D721Med (cell line): ENCODE data around the gene EDC4.

Experiments
- DNase-seq: peaks from one replicate; pipeline ENCODE4 v3.0.0; 2011; ENCODE audit warnings: low spot score; ENCODE audit not compliant: insufficient read length
- FAIRE-seq: peaks from 2 replicates; lab custom pipeline; 2011; peaks lifted over from hg19 to GRCh38; lab: Jason Lieb, UNC
- TF ChIP-seq, protein P1 (sequence below): IDR thresholded peaks from 2 replicates; pipeline ENCODE4 v1.5.1; 2012; ENCODE audit warnings: mild to moderate bottlenecking, control low read depth; ENCODE audit not compliant: insufficient read depth; ENCODE audit errors: missing control alignments

The EDC4 gene

DNA sequence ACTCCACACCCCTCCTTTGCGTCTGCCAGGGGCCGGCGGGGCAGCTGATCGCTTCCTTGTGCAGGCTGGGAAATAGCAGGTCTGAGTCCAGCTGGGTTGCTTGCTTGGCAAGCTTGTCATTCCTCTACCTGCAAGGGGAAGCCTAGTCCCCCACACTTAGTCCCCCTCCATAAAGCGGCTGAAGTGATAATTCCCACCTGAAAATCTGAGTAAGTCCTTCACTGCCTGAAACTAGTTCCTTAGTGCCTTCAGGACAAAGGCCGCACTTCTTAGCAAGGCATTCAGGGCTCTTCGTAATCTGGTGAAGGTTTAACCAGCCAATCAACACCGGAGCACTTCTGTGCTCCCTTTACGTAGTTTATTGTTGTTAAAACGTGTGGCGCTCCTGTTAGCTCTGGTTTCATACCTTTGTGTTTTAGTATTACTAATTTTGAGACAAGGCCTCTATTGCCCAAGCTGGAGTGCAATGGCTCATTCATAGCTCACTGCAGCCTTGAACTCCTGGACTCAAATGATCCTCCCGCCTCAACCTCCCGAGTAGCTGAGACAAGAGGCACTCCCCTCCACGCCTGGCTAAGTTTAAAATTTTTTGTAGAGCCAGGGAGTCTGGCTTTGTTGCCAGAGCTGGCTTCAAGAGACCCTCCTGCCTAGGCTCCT is 21.0 kb downstream of the EDC4 start:
- TF ChIP-seq, protein P1, sequence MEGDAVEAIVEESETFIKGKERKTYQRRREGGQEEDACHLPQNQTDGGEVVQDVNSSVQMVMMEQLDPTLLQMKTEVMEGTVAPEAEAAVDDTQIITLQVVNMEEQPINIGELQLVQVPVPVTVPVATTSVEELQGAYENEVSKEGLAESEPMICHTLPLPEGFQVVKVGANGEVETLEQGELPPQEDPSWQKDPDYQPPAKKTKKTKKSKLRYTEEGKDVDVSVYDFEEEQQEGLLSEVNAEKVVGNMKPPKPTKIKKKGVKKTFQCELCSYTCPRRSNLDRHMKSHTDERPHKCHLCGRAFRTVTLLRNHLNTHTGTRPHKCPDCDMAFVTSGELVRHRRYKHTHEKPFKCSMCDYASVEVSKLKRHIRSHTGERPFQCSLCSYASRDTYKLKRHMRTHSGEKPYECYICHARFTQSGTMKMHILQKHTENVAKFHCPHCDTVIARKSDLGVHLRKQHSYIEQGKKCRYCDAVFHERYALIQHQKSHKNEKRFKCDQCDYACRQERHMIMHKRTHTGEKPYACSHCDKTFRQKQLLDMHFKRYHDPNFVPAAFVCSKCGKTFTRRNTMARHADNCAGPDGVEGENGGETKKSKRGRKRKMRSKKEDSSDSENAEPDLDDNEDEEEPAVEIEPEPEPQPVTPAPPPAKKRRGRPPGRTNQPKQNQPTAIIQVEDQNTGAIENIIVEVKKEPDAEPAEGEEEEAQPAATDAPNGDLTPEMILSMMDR: no peak
- FAIRE-seq (no peak), DNase-seq (no peak)

DNA sequence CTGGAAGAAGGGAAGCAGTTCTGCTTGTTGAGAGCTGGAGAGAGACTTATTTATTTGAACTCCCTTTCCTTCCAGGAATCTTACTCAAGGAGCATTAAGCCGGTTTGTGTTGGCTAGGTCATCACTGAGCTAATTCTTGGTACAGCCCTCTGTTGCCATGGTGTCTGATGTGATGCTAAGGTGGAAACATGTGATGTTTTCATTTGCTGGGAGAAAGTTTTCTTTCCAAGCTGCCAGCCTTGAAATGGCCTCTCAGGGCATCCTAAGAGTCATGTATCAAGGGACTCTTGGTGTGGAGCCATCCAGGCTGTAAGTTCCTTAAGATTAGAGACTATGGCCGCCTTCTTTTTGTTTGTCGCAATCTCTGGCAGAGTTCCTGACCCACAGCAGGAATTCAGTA is 24.4 kb downstream of the EDC4 start:
- TF ChIP-seq, protein P1: no peak
- DNase-seq (no peak), FAIRE-seq (no peak)

DNA sequence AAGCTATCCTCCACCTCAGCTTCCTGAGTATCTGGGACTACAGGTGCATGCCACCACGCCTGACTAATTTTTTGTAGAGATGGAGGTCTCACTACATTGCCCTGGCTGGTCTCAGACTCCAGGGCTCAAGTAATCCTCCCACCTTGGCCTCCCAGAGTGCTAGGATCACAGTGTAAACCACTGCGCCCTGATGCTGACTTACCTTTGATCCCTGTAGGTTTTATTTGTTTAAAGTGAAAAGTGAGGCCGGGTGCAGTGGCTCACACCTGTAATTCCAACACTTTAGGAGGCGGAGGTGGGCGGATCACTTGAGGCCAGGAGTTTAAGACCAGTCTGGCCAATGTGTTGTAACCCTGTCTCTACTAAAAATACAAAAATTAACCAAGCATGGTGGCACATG is 28.9 kb downstream of the EDC4 start:
- DNase-seq (no peak), FAIRE-seq (no peak)
- TF ChIP-seq, protein P1: no peak

DNA sequence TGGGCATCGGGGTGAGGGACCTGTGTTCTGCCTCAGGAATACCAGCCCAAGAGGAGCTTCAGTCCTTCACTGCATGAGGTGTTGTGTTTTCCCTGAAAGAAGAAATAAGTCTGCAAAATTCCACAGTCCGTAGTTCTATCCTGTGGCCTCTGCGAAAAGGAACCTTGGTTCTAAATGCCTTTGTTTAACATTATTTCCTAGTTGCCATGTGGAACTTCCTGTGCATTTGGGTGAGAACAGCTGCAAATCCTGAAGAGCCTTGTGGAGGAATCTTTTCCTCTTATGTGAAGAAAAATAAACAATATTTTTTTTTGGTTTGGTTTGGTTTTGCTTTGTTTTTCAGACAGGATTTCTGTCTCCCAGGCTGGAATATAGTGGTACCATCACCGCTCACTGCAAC is 30.0 kb downstream of the EDC4 start:
- TF ChIP-seq, protein P1: no peak
- FAIRE-seq (no peak), DNase-seq (no peak)

DNA sequence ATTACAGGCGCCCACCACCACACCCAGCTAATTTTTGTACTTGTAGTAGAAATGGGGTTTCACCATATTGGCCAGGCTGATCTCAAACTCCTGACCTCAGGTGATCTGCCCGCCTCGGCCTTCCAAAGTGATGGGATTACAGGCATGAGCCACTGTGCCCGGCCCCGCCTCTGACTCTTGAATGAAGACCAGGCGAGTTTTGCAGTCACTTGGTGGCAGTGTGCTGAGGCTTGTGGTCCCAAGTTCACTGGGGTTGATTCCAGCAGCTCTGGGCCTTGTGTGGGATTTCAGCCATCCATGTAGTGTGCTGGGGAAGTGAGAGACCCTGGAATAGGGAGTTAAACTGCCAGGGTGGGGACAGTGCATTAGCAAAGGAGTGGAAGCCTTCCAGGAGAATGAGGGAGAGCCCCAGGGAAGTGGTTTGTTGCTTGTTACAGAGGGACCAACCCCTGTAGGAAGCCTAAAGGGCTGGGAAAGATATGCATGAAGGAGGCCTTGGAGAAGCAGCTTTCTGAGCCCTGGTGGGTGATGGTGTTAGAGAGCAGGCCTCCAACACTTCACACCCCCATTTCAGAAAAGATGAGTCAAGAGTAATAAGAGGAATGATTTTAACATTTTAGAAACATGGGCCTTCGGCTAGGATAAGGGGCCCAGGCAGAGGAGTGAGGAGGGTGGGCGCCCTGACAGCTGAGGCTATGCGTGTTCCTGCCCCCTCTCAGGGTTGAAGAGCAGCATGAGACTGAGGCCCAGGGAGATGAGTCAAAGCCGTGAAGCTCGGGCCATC is 34.7 kb downstream of the EDC4 start:
- TF ChIP-seq, protein P1: no peak
- no peak for FAIRE-seq
- DNase-seq: no peak

DNA sequence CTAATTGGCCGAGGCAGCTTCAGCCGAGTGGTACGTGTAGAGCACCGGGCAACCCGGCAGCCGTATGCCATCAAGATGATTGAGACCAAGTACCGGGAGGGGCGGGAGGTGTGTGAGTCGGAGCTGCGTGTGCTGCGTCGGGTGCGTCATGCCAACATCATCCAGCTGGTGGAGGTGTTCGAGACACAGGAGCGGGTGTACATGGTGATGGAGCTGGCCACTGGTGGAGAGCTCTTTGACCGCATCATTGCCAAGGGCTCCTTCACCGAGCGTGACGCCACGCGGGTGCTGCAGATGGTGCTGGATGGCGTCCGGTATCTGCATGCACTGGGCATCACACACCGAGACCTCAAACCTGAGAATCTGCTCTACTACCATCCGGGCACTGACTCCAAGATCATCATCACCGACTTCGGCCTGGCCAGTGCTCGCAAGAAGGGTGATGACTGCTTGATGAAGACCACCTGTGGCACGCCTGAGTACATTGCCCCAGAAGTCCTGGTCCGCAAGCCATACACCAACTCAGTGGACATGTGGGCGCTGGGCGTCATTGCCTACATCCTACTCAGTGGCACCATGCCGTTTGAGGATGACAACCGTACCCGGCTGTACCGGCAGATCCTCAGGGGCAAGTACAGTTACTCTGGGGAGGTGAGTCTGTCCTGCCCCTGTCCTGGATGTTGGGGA is 36.3 kb downstream of the EDC4 start:
- FAIRE-seq: no peak
- TF ChIP-seq, protein P1: no peak
- no peak for DNase-seq
